ENCODE measurements around the gene NOXRED1. TPM values are rescaled to one million over a fixed set of nuclear protein-coding genes. Genes with fewer than 3 reads are reported as not detected.
A peak's percentile ranks its signal among the peaks of the same experiment; 100 is the strongest.

NOXRED1 gene
- total RNA-seq (2021; ENCODE audit: unreplicated experiment) (0.10 TPM), Bru-seq, nascent RNA (percentile 34 among the genes with signal in this experiment), BruChase-seq, experiment 1, labeled RNA remaining after a 2-hour chase (percentile 34 among the genes with signal in this experiment), BruChase-seq, experiment 2, labeled RNA remaining after a 6-hour chase (percentile 32 among the genes with signal in this experiment)
- not detected for polyA plus RNA-seq (2012; ENCODE audit: insufficient read length)
- long read RNA-seq = 0 reads

GRCh38 chr14:77423423-77423822, at the start of gene NOXRED1:
NOXRED1 (minus strand) TSS chr14:77423523; CDS start chr14:77422889, 634 bp downstream.
- H3K27ac ChIP-seq (ENCODE audit: low read length) = no peak within 1 kb of the TSS
- BruUV-seq (replicated peaks) = no TSS peak
- no peaks in the 10 kb centered on the region for H3K4me1 ChIP-seq (ENCODE audit: control insufficient read depth, insufficient read depth, low read length)
- H3K9me3 ChIP-seq (ENCODE audit: control insufficient read depth, insufficient read depth, low read depth, low read length) = no peaks in the 10 kb centered on the region
- no peak within 1 kb of the TSS for H3K4me3 ChIP-seq (ENCODE audit: low read depth in 2 of 2, low read length in 2 of 2)
- TF ChIP-seq, protein P1, sequence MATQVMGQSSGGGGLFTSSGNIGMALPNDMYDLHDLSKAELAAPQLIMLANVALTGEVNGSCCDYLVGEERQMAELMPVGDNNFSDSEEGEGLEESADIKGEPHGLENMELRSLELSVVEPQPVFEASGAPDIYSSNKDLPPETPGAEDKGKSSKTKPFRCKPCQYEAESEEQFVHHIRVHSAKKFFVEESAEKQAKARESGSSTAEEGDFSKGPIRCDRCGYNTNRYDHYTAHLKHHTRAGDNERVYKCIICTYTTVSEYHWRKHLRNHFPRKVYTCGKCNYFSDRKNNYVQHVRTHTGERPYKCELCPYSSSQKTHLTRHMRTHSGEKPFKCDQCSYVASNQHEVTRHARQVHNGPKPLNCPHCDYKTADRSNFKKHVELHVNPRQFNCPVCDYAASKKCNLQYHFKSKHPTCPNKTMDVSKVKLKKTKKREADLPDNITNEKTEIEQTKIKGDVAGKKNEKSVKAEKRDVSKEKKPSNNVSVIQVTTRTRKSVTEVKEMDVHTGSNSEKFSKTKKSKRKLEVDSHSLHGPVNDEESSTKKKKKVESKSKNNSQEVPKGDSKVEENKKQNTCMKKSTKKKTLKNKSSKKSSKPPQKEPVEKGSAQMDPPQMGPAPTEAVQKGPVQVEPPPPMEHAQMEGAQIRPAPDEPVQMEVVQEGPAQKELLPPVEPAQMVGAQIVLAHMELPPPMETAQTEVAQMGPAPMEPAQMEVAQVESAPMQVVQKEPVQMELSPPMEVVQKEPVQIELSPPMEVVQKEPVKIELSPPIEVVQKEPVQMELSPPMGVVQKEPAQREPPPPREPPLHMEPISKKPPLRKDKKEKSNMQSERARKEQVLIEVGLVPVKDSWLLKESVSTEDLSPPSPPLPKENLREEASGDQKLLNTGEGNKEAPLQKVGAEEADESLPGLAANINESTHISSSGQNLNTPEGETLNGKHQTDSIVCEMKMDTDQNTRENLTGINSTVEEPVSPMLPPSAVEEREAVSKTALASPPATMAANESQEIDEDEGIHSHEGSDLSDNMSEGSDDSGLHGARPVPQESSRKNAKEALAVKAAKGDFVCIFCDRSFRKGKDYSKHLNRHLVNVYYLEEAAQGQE (IDR thresholded peaks at IDR 0.05; ENCODE audit: insufficient read depth in 1 of 2, low read depth in 2 of 2, low read length in 1 of 2) = no peak
- no peak for TF ChIP-seq POLR2AphosphoS5 (IDR thresholded peaks at IDR 0.05; ENCODE audit: low read depth, low read length)
- TF ChIP-seq TCF7L2 (IDR thresholded peaks at IDR 0.05; ENCODE audit: low read depth, low read length) = no peak
- TF ChIP-seq SIN3A (IDR thresholded peaks at IDR 0.05; ENCODE audit: borderline replicate concordance, insufficient read depth, low read depth, low read length) = no peak
- TF ChIP-seq, protein P2, sequence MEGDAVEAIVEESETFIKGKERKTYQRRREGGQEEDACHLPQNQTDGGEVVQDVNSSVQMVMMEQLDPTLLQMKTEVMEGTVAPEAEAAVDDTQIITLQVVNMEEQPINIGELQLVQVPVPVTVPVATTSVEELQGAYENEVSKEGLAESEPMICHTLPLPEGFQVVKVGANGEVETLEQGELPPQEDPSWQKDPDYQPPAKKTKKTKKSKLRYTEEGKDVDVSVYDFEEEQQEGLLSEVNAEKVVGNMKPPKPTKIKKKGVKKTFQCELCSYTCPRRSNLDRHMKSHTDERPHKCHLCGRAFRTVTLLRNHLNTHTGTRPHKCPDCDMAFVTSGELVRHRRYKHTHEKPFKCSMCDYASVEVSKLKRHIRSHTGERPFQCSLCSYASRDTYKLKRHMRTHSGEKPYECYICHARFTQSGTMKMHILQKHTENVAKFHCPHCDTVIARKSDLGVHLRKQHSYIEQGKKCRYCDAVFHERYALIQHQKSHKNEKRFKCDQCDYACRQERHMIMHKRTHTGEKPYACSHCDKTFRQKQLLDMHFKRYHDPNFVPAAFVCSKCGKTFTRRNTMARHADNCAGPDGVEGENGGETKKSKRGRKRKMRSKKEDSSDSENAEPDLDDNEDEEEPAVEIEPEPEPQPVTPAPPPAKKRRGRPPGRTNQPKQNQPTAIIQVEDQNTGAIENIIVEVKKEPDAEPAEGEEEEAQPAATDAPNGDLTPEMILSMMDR (IDR thresholded peaks at IDR 0.05) = no peak
- no peaks in the 10 kb centered on the region for H3K27me3 ChIP-seq (ENCODE audit: control insufficient read depth, insufficient read depth, low read length)
- no peak for DNase-seq (ENCODE audit: low read depth, low spot score)
- in situ Hi-C loops (cut with HindIII; ENCODE audit: low pct_unique_long_range_greater_than_20kb, low sequenced_read_pairs) (no loop called here), intact Hi-C loops (cut with micrococcal nuclease; ENCODE audit: unreplicated experiment) (no loop called here)
- H3K36me3 ChIP-seq (ENCODE audit: control insufficient read depth, insufficient read depth, low read length) = peaks cover 3% of the 10 kb centered on the region; the same call in 1 of the 2 replicates
- POLR2A ChIA-PET = no interaction called here
- no peak for ATAC-seq
- CTCF ChIA-PET = no interaction called here

GRCh38 chr14:77470224-77470870, 47.0 kb upstream of the NOXRED1 start:
- ChIA-PET CTCF (no interaction called here), POLR2A (no interaction called here)
- 0 out of 2 replicates have a peak, but pooled peaks have one; percentile 39 for ATAC-seq
- H3K36me3 ChIP-seq (ENCODE audit: control insufficient read depth, insufficient read depth, low read length) = no peaks in the 10 kb centered on the region
- no peaks in the 10 kb centered on the region for H3K27me3 ChIP-seq (ENCODE audit: control insufficient read depth, insufficient read depth, low read length)
- no peak overlapping the region for H3K4me3 ChIP-seq (ENCODE audit: low read depth in 2 of 2, low read length in 2 of 2)
- peaks cover 9% of the 10 kb centered on the region for H3K4me1 ChIP-seq (ENCODE audit: control insufficient read depth, insufficient read depth, low read length)
- H3K27ac ChIP-seq (ENCODE audit: low read length) = no peak overlapping the region
- in situ Hi-C loops (cut with HindIII; ENCODE audit: low pct_unique_long_range_greater_than_20kb, low sequenced_read_pairs) = no loop called here
- intact Hi-C loops (cut with micrococcal nuclease; ENCODE audit: unreplicated experiment) = no loop called here
- DNase-seq (ENCODE audit: low read depth, low spot score) = no peak
- TF ChIP-seq, protein P2 (IDR thresholded peaks at IDR 0.05) = no peak
- TF ChIP-seq, protein P1 (IDR thresholded peaks at IDR 0.05; ENCODE audit: insufficient read depth in 1 of 2, low read depth in 2 of 2, low read length in 1 of 2) = no peak
- TF ChIP-seq POLR2AphosphoS5 (IDR thresholded peaks at IDR 0.05; ENCODE audit: low read depth, low read length) (no peak), TCF7L2 (IDR thresholded peaks at IDR 0.05; ENCODE audit: low read depth, low read length) (no peak), SIN3A (IDR thresholded peaks at IDR 0.05; ENCODE audit: borderline replicate concordance, insufficient read depth, low read depth, low read length) (no peak)
- BruUV-seq (replicated peaks) = no TSS peak
- H3K9me3 ChIP-seq (ENCODE audit: control insufficient read depth, insufficient read depth, low read depth, low read length) = no peaks in the 10 kb centered on the region
